Measurements from ENCODE around the gene ZC2HC1C.
"Not testable (repeated sequence)": the region's sequence is repeated elsewhere in the genome, so short reads cannot be mapped to it uniquely, and the experiment has no call there.

The ZC2HC1C gene

GRCh38 chr14:75053396-75054291 is 15.8 kb upstream of the ZC2HC1C start:
- no peak overlapping the region for H3K4me3 ChIP-seq (ENCODE audit: low read depth, low read length)

- no peak overlapping the region for H3K4me3 ChIP-seq (ENCODE audit: low read depth, low read length)
Measured at GRCh38 chr14:75054421-75054820, 15.0 kb upstream of the ZC2HC1C start.

GRCh38 chr14:75059642-75060041 is 9.8 kb upstream of the ZC2HC1C start:
- no peak overlapping the region for H3K4me3 ChIP-seq (ENCODE audit: low read depth, low read length)

GRCh38 chr14:75060420-75060819 is 9.0 kb upstream of the ZC2HC1C start:
- H3K4me3 ChIP-seq (ENCODE audit: low read depth, low read length) = no peak overlapping the region

GRCh38 chr14:75063013-75063412 is 6.4 kb upstream of the ZC2HC1C start:
- H3K4me3 ChIP-seq (ENCODE audit: low read depth, low read length) = peak overlapping the region; percentile 84

- H3K4me3 ChIP-seq (ENCODE audit: low read depth, low read length) = peak within 1 kb of the TSS; percentile 84
Measured at GRCh38 chr14:75063491-75064204, 5.8 kb upstream of the ZC2HC1C start, which contains the start of gene ACYP1. ACYP1 (minus strand) TSS chr14:75064024; CDS start chr14:75063553, 471 bp downstream.

- H3K4me3 ChIP-seq (ENCODE audit: low read depth, low read length) = peak overlapping the region; percentile 84
Measured at GRCh38 chr14:75064205-75064567, 5.3 kb upstream of the ZC2HC1C start.

- no peak overlapping the region for H3K4me3 ChIP-seq (ENCODE audit: low read depth, low read length)
Measured at GRCh38 chr14:75066691-75067090, 2.8 kb upstream of the ZC2HC1C start.

GRCh38 chr14:75067212-75067611 is 2.2 kb upstream of the ZC2HC1C start:
- H3K4me3 ChIP-seq (ENCODE audit: low read depth, low read length) = no peak overlapping the region

GRCh38 chr14:75067765-75068164 is 1.7 kb upstream of the ZC2HC1C start:
- not testable (repeated sequence) for H3K4me3 ChIP-seq (ENCODE audit: low read depth, low read length)

- peak overlapping the region; percentile 65 for H3K4me3 ChIP-seq (ENCODE audit: low read depth, low read length)
Measured at GRCh38 chr14:75068294-75069120, 934 bp upstream of the ZC2HC1C start.

- peak overlapping the region; percentile 65 for H3K4me3 ChIP-seq (ENCODE audit: low read depth, low read length)
Measured at GRCh38 chr14:75069811-75070145, 337 bp downstream of the ZC2HC1C start.

GRCh38 chr14:75070383-75070782 is 942 bp downstream of the ZC2HC1C start:
- no peak overlapping the region for H3K4me3 ChIP-seq (ENCODE audit: low read depth, low read length)

GRCh38 chr14:75077794-75078193 is 8.4 kb downstream of the ZC2HC1C start:
- no peak overlapping the region for H3K4me3 ChIP-seq (ENCODE audit: low read depth, low read length)

- H3K4me3 ChIP-seq (ENCODE audit: low read depth, low read length) = no peak overlapping the region
Measured at GRCh38 chr14:75079521-75079920, 10.1 kb downstream of the ZC2HC1C start.

- no peak overlapping the region for H3K4me3 ChIP-seq (ENCODE audit: low read depth, low read length)
Measured at GRCh38 chr14:75081660-75082229, 12.3 kb downstream of the ZC2HC1C start.

GRCh38 chr14:75083271-75083670 is 13.8 kb downstream of the ZC2HC1C start:
- H3K4me3 ChIP-seq (ENCODE audit: low read depth, low read length) = no peak overlapping the region

- H3K4me3 ChIP-seq (ENCODE audit: low read depth, low read length) = no peak overlapping the region
Measured at GRCh38 chr14:75084513-75084912, 15.1 kb downstream of the ZC2HC1C start.

- H3K4me3 ChIP-seq (ENCODE audit: low read depth, low read length) = no peak overlapping the region
Measured at GRCh38 chr14:75088153-75088552, 18.7 kb downstream of the ZC2HC1C start.

- H3K4me3 ChIP-seq (ENCODE audit: low read depth, low read length) = no peak overlapping the region
Measured at GRCh38 chr14:75088566-75089373, 19.3 kb downstream of the ZC2HC1C start.

All from iPS-11a (cell line).